SW480 (cell line): Measurements from ENCODE around the gene CRELD2.
A peak's percentile ranks its signal among the peaks of the same experiment; 100 is the strongest.

Experiments
- DNase-seq: peaks from one replicate; pipeline ENCODE4 v3.0.0-alpha.2; 2016; ENCODE audit warnings: low spot score

Gene CRELD2

GRCh38 chr22:49956914-49957825 lies 38.7 kb downstream of the CRELD2 start:
- no peak for DNase-seq

- no peak for DNase-seq
These were observed 39.5 kb downstream of the CRELD2 start for GRCh38 chr22:49957826-49958365.

DNA sequence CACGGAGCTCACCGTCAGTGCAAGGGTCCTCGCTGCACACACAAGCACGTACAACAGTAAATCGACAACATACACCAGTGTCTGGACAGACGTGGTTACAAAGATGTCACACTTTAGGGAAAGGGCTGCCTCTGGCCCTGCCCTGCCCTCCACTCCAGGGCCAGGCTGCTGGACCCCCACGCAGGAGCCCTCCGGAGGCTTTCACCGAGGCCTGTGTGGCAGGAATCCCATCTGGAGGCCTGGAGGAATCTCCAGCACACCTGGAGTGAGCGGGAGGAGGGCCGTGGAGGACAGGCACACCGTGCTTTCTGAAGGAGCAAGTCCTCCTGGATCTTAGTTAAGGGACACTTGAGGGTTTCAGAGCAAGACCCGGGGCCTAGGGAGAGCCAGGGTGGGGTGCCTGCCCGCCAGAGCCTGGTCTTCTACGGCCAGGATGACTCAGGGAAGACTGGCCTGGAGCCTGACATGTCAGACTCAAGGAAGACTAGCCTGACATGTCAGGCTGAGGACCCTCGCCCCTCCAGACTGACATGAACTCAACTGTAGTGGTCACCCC lies 40.0 kb downstream of the CRELD2 start:
- no peak for DNase-seq

GRCh38 chr22:49958931-49959781 lies 40.7 kb downstream of the CRELD2 start:
- no peak for DNase-seq

GRCh38 chr22:49959782-49960158 lies 41.3 kb downstream of the CRELD2 start:
- peak; percentile 93 for DNase-seq

GRCh38 chr22:49960159-49961004 lies 41.9 kb downstream of the CRELD2 start, which contains the start of gene PIM3:
Gene PIM3, plus strand, starts transcription at chr22:49960772. Its CDS starts 176 bp downstream, at chr22:49960948.
- DNase-seq: peak; percentile 96

DNA sequence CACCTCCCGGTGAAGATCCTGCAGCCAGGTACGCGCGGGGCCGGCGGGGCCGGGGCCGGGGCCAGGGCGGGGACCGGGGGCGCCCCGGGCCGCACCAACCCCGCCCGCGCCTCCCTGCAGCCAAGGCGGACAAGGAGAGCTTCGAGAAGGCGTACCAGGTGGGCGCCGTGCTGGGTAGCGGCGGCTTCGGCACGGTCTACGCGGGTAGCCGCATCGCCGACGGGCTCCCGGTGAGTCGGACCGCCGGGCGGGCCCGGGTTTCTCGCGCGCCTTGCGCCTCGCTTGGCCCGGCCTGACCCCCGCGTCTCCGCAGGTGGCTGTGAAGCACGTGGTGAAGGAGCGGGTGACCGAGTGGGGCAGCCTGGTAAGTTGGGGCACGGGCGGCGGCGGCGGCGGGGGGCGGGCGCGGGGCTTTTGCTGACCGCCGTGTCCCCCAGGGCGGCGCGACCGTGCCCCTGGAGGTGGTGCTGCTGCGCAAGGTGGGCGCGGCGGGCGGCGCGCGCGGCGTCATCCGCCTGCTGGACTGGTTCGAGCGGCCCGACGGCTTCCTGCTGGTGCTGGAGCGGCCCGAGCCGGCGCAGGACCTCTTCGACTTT lies 42.7 kb downstream of the CRELD2 start:
- no peak for DNase-seq

- DNase-seq: no peak
These were observed 43.2 kb downstream of the CRELD2 start for GRCh38 chr22:49961601-49962011.

- DNase-seq: peak; percentile 86
These were observed 43.7 kb downstream of the CRELD2 start for GRCh38 chr22:49962012-49962750.

DNA sequence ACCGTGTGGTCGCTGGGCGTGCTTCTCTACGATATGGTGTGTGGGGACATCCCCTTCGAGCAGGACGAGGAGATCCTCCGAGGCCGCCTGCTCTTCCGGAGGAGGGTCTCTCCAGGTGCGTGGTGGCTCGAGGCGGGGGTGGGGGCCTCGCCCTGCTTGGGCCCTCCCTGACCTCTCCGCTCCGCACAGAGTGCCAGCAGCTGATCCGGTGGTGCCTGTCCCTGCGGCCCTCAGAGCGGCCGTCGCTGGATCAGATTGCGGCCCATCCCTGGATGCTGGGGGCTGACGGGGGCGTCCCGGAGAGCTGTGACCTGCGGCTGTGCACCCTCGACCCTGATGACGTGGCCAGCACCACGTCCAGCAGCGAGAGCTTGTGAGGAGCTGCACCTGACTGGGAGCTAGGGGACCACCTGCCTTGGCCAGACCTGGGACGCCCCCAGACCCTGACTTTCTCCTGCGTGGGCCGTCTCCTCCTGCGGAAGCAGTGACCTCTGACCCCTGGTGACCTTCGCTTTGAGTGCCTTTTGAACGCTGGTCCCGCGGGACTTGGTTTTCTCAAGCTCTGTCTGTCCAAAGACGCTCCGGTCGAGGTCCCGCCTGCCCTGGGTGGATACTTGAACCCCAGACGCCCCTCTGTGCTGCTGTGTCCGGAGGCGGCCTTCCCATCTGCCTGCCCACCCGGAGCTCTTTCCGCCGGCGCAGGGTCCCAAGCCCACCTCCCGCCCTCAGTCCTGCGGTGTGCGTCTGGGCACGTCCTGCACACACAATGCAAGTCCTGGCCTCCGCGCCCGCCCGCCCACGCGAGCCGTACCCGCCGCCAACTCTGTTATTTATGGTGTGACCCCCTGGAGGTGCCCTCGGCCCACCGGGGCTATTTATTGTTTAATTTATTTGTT lies 44.6 kb downstream of the CRELD2 start:
- DNase-seq: no peak

DNA sequence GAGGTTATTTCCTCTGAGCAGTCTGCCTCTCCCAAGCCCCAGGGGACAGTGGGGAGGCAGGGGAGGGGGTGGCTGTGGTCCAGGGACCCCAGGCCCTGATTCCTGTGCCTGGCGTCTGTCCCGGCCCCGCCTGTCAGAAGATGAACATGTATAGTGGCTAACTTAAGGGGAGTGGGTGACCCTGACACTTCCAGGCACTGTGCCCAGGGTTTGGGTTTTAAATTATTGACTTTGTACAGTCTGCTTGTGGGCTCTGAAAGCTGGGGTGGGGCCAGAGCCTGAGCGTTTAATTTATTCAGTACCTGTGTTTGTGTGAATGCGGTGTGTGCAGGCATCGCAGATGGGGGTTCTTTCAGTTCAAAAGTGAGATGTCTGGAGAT lies 45.2 kb downstream of the CRELD2 start:
- DNase-seq: no peak

- no peak for DNase-seq
These were observed 46.0 kb downstream of the CRELD2 start for GRCh38 chr22:49964136-49965090.

DNA sequence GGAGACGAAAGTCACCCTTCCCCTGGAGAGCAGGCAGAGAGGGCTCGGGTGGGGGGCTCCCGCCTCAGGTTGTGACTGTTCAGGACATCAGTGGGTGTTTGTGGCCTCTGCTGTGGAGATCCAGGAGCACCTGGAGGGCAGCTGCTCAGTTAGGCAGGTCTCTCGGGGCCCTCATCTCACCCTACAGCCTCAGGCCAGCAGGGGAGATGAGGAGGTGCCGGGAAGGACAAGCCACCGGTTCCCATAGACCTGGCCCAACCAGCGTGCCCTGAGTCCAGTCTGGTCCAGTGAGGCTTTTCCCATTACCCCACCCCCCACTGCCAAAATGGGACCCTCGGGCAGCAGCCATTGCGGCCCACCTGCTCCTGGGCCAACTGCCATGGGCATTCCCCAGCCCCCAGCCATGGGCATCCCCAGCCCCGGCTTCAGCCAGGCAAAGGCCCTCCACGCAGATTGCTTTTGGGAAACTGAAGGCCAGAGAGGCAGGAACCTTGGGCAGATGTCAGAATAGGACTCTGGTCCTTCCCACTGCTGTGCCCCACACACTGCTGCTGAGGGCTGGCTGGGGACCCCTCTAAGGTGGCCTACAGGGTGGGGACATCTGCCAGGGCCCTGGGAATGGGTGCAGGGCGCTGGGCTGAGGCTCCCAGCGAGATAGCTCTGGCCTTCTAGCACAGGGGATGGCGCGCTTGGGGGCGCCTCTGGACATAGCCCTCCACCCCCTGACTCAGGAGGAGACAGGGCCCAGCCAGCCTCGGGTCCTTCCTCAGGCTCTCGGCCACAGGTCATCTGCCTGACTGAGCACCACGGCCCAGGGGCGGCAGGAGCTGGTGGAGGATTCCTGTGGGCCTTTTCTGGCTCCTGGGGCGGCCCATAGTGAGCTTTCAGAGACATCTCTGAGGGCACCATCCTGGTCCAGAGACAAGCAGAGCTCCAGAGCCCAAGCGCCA lies 46.9 kb downstream of the CRELD2 start:
- DNase-seq: no peak

GRCh38 chr22:49966041-49966773 lies 47.8 kb downstream of the CRELD2 start:
- no peak for DNase-seq

GRCh38 chr22:49966774-49967705 lies 48.6 kb downstream of the CRELD2 start:
- peak; percentile 59 for DNase-seq
